Measurements from ENCODE around the gene SLC6A3. TPM values are rescaled to one million over a fixed set of nuclear protein-coding genes. Genes with fewer than 3 reads are reported as not detected.

Gene SLC6A3
- total RNA-seq, 1 donor from 2014 or later, result not detected

GRCh38 chr5:1348986-1349245 is 96.3 kb downstream of the SLC6A3 start:
- no peak for TF ChIP-seq CTCF (IDR thresholded peaks at IDR 0.05; ENCODE audit: unreplicated experiment)
- H3K36me3 Mint-ChIP-seq (ENCODE audit: insufficient read depth), result peaks cover under 1% of the 10 kb centered on the region
- DNase-seq (ENCODE audit: low spot score, unreplicated experiment), result no peak
- H3K27me3 Mint-ChIP-seq, result peaks cover 15% of the 10 kb centered on the region
- H3K9me3 Mint-ChIP-seq (ENCODE audit: low read depth), result no peaks in the 10 kb centered on the region
- no peak overlapping the region for H3K27ac Mint-ChIP-seq
- H3K4me3 Mint-ChIP-seq (ENCODE audit: low read depth), result no peak overlapping the region
- H3K4me1 Mint-ChIP-seq (ENCODE audit: low read depth), result peaks cover 9% of the 10 kb centered on the region

- peaks cover 3% of the 10 kb centered on the region for H3K36me3 Mint-ChIP-seq (ENCODE audit: insufficient read depth)
- H3K27me3 Mint-ChIP-seq, result peaks cover 9% of the 10 kb centered on the region
- TF ChIP-seq CTCF (IDR thresholded peaks at IDR 0.05; ENCODE audit: unreplicated experiment), result no peak
- DNase-seq (ENCODE audit: low spot score, unreplicated experiment), result no peak
- H3K4me3 Mint-ChIP-seq (ENCODE audit: low read depth), result peak overlapping the region; percentile 73
- no peak overlapping the region for H3K27ac Mint-ChIP-seq
- H3K9me3 Mint-ChIP-seq (ENCODE audit: low read depth), result no peaks in the 10 kb centered on the region
- H3K4me1 Mint-ChIP-seq (ENCODE audit: low read depth), result peaks cover 14% of the 10 kb centered on the region
Observed at GRCh38 chr5:1347571-1347970, 97.7 kb downstream of the SLC6A3 start.

- TF ChIP-seq CTCF (IDR thresholded peaks at IDR 0.05; ENCODE audit: unreplicated experiment), result no peak
- peaks cover 14% of the 10 kb centered on the region for H3K4me1 Mint-ChIP-seq (ENCODE audit: low read depth)
- H3K9me3 Mint-ChIP-seq (ENCODE audit: low read depth), result no peaks in the 10 kb centered on the region
- peaks cover 4% of the 10 kb centered on the region for H3K27me3 Mint-ChIP-seq
- H3K36me3 Mint-ChIP-seq (ENCODE audit: insufficient read depth), result peaks cover 3% of the 10 kb centered on the region
- no peak for DNase-seq (ENCODE audit: low spot score, unreplicated experiment)
- peak overlapping the region; percentile 73 for H3K4me3 Mint-ChIP-seq (ENCODE audit: low read depth)
- H3K27ac Mint-ChIP-seq, result no peak overlapping the region
Observed at GRCh38 chr5:1346627-1347440, 98.4 kb downstream of the SLC6A3 start.

GRCh38 chr5:1345876-1346626 is 99.2 kb downstream of the SLC6A3 start:
- H3K27ac Mint-ChIP-seq, result peak overlapping the region; percentile 69
- TF ChIP-seq CTCF (IDR thresholded peaks at IDR 0.05; ENCODE audit: unreplicated experiment), result no peak
- H3K36me3 Mint-ChIP-seq (ENCODE audit: insufficient read depth), result peaks cover 9% of the 10 kb centered on the region
- peaks cover 3% of the 10 kb centered on the region for H3K27me3 Mint-ChIP-seq
- no peaks in the 10 kb centered on the region for H3K9me3 Mint-ChIP-seq (ENCODE audit: low read depth)
- H3K4me3 Mint-ChIP-seq (ENCODE audit: low read depth), result peak overlapping the region; percentile 73
- peaks cover 14% of the 10 kb centered on the region for H3K4me1 Mint-ChIP-seq (ENCODE audit: low read depth)
- DNase-seq (ENCODE audit: low spot score, unreplicated experiment), result no peak

- no peak for TF ChIP-seq CTCF (IDR thresholded peaks at IDR 0.05; ENCODE audit: unreplicated experiment)
- DNase-seq (ENCODE audit: low spot score, unreplicated experiment), result peak; percentile 74
- Mint-ChIP-seq H3K36me3 (ENCODE audit: insufficient read depth) (peaks cover 11% of the 10 kb centered on the region), H3K27ac (peak within 1 kb of the TSS; percentile 79), H3K27me3 (peaks cover under 1% of the 10 kb centered on the region), H3K4me1 (ENCODE audit: low read depth) (peaks cover 14% of the 10 kb centered on the region), H3K9me3 (ENCODE audit: low read depth) (no peaks in the 10 kb centered on the region), H3K4me3 (ENCODE audit: low read depth) (peak within 1 kb of the TSS; percentile 78)
Observed at GRCh38 chr5:1344975-1345838, 100.0 kb downstream of the SLC6A3 start, which contains the start of gene CLPTM1L. Gene CLPTM1L (minus strand): TSS chr5:1345099. CDS start chr5:1344841, 258 bp downstream.

All from progenitor cell of endocrine pancreas (in vitro differentiated cells).